K562 (cell line): ENCODE data around the gene KRT25. TPM values are rescaled to one million over a fixed set of nuclear protein-coding genes. Genes with fewer than 3 reads are reported as not detected.

Experiments
- ELF4 ChIP-seq: fragments of 450-650 bp; formaldehyde crosslinking; IDR thresholded peaks from 2 replicates; pipeline ENCODE4 v1.4.0; 2022; ENCODE audit warnings: missing genetic modification characterization
- RB1 ChIP-seq: fragments of 450-650 bp; IDR thresholded peaks from 2 replicates; pipeline ENCODE4 v1.6.1; 2017; ENCODE audit warnings: low read depth, mild to moderate bottlenecking
- SMARCA5 ChIP-seq: fragments of 450-650 bp; IDR thresholded peaks from 2 replicates; pipeline ENCODE4 v1.6.1; 2016
- STAG1 ChIP-seq: sonication (generic); formaldehyde crosslinking; IDR thresholded peaks from 2 replicates; pipeline ENCODE4 v1.5.0; 2020; ENCODE audit warnings: missing genetic modification reagents, borderline replicate concordance
- TAF7 ChIP-seq: fragments of 450-650 bp; IDR thresholded peaks from 2 replicates; pipeline ENCODE4 v1.6.1; 2016; ENCODE audit warnings: missing genetic modification characterization, missing compliant biosample characterization
- polyA plus RNA-seq, 8 experiments: library from polyadenylated mRNA; depleted of rRNA in 4 of 8; stranded (reverse) in 5 of 8; unstranded in 3 of 8; fragments of >200 nt; fragmentation: Nextera tagmentation in 2 of 8; fragmentation: Illumina TruSeq in 1 of 8; extraction: Ambion mirVana in 2 of 8; extraction: Trizol in 1 of 8; gene quantifications; 2 replicates each; pipeline versions ENCODE4 v1.2.1 to v1.2.3, GENCODE V29; 2011 to 2014; ENCODE audit warnings: inconsistent platforms in 1 of 8, missing spikeins in 1 of 8
- total RNA-seq, 7 experiments: library from RNA; depleted of rRNA in 6 of 7; stranded (reverse); fragments of >200 nt in 6 of 7; fragmentation: Illumina TruSeq in 2 of 7; extraction: Trizol in 2 of 7; gene quantifications; 2 replicates each; pipeline versions ENCODE4 v1.2.1 to v1.2.3, GENCODE V29; 2011 to 2021; ENCODE audit warnings: low replicate concordance in 1 of 7
- TF ChIP-seq, protein P1 (sequence below): sonication (generic); formaldehyde crosslinking; IDR thresholded peaks from 2 replicates; pipeline ENCODE4 v1.8.1; 2023; ENCODE audit warnings: mild to moderate bottlenecking, missing genetic modification reagents
- TF ChIP-seq, protein P2 (sequence below): fragments of 250-450 bp; sonication (Bioruptor Pico); IDR thresholded peaks from 2 replicates; pipeline ENCODE4 v1.5.0; 2021; ENCODE audit warnings: mild to moderate bottlenecking, borderline replicate concordance
- TF ChIP-seq, protein P3 (sequence below): fragments of 450-650 bp; IDR thresholded peaks from 2 replicates; pipeline ENCODE4 v1.6.1; 2018; ENCODE audit not compliant: partially characterized antibody
- TF ChIP-seq, protein P4 (sequence below), 3 experiments: IDR thresholded peaks in 2 of 3; conservative IDR thresholded peaks in 1 of 3; 2 replicates each; pipeline ENCODE4 v1.5.1; 2011 to 2012; ENCODE audit warnings: low read length in 3 of 3, mild to moderate bottlenecking in 3 of 3, control low read depth in 2 of 3, improper control_type of control experiment in 1 of 3, inconsistent platforms in 1 of 3, low read depth in 1 of 3, mixed read lengths in 1 of 3, moderate library complexity in 1 of 3; ENCODE audit not compliant: insufficient read depth in 2 of 3
- TF ChIP-seq, protein P5 (sequence below): IDR thresholded peaks from 3 replicates; pipeline ENCODE4 v1.6.1; 2011; ENCODE audit warnings: borderline replicate concordance, mild to moderate bottlenecking, moderate library complexity; ENCODE audit not compliant: insufficient read length; ENCODE audit errors: extremely low read depth
- TF ChIP-seq, protein P6 (sequence below), 2 experiments: IDR thresholded peaks in 1 of 2; conservative IDR thresholded peaks in 1 of 2; 2 replicates each; pipeline ENCODE4 v1.6.1; 2016; ENCODE audit warnings: low read depth in 2 of 2, mild to moderate bottlenecking in 1 of 2, missing compliant biosample characterization in 1 of 2, missing genetic modification characterization in 1 of 2, moderate library complexity in 1 of 2

The KRT25 gene
- total and polyA plus RNA-seq, 9 of the 15 experiments (the other 6 are each of a cell fraction or from before 2014, with no cell fraction given) = not detected

DNA sequence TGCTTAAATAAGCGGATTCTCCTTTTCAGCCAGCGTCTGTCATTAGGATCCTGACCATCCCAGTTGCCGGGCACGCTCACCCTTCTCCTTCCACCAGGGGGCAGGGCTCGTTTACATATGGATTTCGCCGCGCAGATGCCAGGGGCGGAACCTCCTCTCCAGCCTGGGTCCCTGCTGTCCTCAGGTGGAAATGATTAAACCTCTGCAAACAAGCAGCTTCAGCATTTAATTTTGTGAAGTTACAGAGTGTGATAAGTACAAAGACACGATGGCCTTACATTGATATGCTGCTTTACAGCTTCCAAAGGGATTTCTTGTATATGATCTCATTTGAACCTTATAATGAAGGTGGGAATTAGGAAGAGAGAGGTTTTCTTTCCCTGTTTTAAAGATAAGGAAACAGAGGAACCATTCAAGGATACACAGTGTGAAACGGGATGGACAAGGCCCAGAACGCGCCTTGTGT is 48.5 kb upstream of the KRT25 start (continued):
- TF ChIP-seq, protein P1, sequence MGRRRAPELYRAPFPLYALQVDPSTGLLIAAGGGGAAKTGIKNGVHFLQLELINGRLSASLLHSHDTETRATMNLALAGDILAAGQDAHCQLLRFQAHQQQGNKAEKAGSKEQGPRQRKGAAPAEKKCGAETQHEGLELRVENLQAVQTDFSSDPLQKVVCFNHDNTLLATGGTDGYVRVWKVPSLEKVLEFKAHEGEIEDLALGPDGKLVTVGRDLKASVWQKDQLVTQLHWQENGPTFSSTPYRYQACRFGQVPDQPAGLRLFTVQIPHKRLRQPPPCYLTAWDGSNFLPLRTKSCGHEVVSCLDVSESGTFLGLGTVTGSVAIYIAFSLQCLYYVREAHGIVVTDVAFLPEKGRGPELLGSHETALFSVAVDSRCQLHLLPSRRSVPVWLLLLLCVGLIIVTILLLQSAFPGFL = peak; percentile 24; the same call in 1 of the 2 replicates
- TF ChIP-seq STAG1 (CRISPR knock-in tag) (peak; percentile 76; the same call in 1 of the 2 replicates), TAF7 (tag) (no peak), RB1 (0 out of 2 replicates have a peak, but pooled peaks have one; percentile 37), SMARCA5 (no peak), ELF4 (CRISPR knock-in tag) (no peak)
- TF ChIP-seq, protein P2, sequence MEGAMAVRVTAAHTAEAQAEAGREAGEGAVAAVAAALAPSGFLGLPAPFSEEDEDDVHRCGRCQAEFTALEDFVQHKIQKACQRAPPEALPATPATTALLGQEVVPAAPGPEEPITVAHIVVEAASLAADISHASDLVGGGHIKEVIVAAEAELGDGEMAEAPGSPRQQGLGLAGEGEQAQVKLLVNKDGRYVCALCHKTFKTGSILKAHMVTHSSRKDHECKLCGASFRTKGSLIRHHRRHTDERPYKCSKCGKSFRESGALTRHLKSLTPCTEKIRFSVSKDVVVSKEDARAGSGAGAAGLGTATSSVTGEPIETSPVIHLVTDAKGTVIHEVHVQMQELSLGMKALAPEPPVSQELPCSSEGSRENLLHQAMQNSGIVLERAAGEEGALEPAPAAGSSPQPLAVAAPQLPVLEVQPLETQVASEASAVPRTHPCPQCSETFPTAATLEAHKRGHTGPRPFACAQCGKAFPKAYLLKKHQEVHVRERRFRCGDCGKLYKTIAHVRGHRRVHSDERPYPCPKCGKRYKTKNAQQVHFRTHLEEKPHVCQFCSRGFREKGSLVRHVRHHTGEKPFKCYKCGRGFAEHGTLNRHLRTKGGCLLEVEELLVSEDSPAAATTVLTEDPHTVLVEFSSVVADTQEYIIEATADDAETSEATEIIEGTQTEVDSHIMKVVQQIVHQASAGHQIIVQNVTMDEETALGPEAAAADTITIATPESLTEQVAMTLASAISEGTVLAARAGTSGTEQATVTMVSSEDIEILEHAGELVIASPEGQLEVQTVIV (CRISPR knock-in tag) = no peak
- TF ChIP-seq, protein P3, sequence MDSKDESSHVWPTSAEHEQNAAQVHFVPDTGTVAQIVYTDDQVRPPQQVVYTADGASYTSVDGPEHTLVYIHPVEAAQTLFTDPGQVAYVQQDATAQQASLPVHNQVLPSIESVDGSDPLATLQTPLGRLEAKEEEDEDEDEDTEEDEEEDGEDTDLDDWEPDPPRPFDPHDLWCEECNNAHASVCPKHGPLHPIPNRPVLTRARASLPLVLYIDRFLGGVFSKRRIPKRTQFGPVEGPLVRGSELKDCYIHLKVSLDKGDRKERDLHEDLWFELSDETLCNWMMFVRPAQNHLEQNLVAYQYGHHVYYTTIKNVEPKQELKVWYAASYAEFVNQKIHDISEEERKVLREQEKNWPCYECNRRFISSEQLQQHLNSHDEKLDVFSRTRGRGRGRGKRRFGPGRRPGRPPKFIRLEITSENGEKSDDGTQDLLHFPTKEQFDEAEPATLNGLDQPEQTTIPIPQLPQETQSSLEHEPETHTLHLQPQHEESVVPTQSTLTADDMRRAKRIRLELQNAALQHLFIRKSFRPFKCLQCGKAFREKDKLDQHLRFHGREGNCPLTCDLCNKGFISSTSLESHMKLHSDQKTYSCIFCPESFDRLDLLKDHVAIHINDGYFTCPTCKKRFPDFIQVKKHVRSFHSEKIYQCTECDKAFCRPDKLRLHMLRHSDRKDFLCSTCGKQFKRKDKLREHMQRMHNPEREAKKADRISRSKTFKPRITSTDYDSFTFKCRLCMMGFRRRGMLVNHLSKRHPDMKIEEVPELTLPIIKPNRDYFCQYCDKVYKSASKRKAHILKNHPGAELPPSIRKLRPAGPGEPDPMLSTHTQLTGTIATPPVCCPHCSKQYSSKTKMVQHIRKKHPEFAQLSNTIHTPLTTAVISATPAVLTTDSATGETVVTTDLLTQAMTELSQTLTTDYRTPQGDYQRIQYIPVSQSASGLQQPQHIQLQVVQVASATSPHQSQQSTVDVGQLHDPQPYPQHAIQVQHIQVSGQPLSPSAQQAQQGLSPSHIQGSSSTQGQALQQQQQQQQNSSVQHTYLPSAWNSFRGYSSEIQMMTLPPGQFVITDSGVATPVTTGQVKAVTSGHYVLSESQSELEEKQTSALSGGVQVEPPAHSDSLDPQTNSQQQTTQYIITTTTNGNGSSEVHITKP = no peak
- TF ChIP-seq, protein P4, sequence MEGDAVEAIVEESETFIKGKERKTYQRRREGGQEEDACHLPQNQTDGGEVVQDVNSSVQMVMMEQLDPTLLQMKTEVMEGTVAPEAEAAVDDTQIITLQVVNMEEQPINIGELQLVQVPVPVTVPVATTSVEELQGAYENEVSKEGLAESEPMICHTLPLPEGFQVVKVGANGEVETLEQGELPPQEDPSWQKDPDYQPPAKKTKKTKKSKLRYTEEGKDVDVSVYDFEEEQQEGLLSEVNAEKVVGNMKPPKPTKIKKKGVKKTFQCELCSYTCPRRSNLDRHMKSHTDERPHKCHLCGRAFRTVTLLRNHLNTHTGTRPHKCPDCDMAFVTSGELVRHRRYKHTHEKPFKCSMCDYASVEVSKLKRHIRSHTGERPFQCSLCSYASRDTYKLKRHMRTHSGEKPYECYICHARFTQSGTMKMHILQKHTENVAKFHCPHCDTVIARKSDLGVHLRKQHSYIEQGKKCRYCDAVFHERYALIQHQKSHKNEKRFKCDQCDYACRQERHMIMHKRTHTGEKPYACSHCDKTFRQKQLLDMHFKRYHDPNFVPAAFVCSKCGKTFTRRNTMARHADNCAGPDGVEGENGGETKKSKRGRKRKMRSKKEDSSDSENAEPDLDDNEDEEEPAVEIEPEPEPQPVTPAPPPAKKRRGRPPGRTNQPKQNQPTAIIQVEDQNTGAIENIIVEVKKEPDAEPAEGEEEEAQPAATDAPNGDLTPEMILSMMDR (IDR thresholded peaks at IDR 0.05 in 2 of 3, conservative IDR thresholded peaks at IDR 0.05 in 1 of 3; ENCODE audit: insufficient read depth in 2 of 3, low read depth in 1 of 3, low read length in 3 of 3) = peak; percentile 90 to 93 (median 93)
- TF ChIP-seq, protein P5, sequence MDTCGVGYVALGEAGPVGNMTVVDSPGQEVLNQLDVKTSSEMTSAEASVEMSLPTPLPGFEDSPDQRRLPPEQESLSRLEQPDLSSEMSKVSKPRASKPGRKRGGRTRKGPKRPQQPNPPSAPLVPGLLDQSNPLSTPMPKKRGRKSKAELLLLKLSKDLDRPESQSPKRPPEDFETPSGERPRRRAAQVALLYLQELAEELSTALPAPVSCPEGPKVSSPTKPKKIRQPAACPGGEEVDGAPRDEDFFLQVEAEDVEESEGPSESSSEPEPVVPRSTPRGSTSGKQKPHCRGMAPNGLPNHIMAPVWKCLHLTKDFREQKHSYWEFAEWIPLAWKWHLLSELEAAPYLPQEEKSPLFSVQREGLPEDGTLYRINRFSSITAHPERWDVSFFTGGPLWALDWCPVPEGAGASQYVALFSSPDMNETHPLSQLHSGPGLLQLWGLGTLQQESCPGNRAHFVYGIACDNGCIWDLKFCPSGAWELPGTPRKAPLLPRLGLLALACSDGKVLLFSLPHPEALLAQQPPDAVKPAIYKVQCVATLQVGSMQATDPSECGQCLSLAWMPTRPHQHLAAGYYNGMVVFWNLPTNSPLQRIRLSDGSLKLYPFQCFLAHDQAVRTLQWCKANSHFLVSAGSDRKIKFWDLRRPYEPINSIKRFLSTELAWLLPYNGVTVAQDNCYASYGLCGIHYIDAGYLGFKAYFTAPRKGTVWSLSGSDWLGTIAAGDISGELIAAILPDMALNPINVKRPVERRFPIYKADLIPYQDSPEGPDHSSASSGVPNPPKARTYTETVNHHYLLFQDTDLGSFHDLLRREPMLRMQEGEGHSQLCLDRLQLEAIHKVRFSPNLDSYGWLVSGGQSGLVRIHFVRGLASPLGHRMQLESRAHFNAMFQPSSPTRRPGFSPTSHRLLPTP = no peak
- TF ChIP-seq, protein P6, sequence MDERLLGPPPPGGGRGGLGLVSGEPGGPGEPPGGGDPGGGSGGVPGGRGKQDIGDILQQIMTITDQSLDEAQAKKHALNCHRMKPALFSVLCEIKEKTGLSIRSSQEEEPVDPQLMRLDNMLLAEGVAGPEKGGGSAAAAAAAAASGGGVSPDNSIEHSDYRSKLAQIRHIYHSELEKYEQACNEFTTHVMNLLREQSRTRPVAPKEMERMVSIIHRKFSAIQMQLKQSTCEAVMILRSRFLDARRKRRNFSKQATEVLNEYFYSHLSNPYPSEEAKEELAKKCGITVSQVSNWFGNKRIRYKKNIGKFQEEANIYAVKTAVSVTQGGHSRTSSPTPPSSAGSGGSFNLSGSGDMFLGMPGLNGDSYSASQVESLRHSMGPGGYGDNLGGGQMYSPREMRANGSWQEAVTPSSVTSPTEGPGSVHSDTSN (CRISPR knock-in tag; IDR thresholded peaks at IDR 0.05; ENCODE audit: low read depth) = no peak
- TF ChIP-seq, protein P6 (tag; conservative IDR thresholded peaks at IDR 0.05; ENCODE audit: low read depth) = no peak
